GM21529 (cell line): ENCODE measurements around the gene REPS2.

Experiments
- ATAC-seq: cut with Tn5 transposase; IDR thresholded peaks from one replicate; pipeline ENCODE4 v1.9.1; 2021; ENCODE audit not compliant: unreplicated experiment

REPS2 gene

DNA sequence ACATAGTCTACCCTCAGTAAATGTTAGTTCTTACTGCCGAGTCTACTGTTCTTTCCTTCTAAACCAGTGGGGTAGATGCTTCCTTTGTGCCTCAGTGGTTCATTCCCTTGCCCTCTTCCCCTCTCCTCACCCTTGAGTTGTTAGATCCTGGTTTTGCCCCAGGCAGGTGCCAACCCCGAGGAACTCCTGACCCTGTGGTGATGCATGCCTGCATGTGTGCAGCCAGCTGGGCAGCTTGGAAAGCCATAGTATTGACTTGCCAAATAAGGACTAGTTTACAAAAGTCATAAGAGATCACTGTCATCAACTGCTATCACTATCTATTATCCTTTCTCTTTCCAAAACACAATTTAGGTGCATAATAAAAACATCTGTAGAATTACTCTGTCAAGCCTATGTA, 50.9 kb downstream of the REPS2 start:
- ATAC-seq: no peak

DNA sequence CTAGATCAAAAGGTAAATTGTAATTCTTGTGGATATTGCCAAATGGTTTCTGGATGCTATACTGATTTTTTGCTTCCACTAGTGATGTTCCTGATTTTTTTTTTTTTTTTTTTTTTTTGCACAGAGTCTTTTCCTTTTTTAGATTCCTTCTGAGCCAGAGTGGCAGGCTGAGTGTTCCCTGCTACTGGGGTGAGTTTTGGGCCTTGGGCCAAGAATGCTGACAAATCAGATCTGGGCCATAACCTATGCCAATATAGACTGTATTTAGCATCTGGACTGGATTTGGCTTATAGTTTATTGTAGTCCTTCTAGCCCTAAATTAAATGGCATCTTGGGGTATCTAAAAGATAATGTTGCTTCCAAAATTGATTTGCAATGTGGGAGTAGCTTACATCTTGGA, 52.8 kb downstream of the REPS2 start:
- no peak for ATAC-seq

DNA sequence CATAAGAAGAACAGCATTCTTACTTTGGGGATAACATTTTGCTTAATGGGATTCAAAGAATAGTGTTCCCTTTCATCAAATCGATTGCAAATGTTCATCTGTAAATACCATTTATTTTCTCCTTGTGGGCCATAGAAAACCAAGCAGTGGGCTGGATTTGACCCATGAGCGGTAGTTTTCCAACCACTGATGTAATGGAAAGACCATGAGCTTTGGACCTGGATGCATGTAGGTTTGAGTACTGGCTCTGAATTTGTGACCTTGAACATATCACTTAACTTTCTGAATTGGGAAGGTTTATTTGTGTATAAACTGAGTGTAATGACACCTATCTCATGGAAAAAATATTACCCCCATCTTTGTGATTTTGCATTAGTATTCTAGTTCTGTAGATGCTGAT, 54.3 kb downstream of the REPS2 start:
- no peak for ATAC-seq

DNA sequence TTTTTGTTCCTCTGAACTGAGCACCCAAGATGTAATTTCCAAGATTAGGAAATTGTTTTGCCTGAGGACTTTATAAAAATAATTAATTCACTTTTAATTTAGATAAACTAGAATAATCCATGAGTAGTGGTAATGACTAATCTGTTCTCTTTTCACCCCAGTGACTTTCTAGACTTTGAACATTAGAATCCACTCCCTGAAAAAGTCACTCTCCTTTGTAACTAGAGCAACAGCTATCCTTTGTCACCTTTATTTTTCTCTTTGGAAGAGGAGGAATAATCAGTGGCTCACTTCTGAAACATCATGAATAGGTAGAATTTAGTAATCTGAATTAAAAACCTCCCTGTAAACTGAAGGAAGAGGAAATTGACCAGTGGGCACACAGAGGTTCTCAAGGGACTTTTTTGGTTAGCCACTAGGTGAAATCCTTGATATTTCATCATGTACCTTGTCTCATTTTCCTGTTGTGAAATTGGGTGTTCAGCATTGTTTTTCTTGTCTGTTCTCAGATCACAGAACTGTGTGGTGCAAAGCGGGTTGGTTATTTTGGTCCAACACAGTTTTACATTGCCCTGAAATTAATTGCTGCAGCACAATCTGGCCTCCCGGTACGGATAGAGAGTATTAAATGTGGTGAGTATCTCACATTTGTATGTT, 59.4 kb downstream of the REPS2 start:
- ATAC-seq: no peak

DNA sequence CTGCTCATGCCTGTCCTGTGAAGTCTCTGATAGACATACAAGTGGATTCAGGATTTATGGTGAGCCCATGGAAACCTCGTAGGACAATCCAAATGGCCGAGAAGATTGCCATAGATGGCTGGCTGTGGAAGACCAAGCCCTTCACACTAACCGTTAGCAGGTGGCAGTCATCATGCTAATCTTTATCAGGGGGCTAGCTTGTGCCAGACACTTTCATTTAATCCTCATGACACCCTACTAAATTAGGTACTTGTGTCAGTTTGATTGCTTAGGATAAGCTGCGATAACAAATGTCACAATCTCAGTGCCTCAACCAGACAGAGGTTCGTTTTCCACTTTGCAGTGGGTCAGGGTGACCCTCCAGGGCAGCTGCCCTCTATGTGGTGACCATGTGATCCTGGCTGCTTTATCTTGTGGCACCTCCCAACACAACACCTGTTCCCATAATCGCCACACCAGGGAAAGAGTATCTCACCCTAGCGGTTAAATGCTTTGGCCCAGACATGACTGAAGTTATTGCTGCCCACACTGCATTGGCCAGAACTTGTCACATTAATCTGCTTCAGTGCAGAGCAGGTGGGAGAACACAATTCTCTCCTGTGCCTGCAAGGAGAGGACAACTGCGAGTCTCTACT, 60.8 kb downstream of the REPS2 start:
- ATAC-seq: no peak

DNA sequence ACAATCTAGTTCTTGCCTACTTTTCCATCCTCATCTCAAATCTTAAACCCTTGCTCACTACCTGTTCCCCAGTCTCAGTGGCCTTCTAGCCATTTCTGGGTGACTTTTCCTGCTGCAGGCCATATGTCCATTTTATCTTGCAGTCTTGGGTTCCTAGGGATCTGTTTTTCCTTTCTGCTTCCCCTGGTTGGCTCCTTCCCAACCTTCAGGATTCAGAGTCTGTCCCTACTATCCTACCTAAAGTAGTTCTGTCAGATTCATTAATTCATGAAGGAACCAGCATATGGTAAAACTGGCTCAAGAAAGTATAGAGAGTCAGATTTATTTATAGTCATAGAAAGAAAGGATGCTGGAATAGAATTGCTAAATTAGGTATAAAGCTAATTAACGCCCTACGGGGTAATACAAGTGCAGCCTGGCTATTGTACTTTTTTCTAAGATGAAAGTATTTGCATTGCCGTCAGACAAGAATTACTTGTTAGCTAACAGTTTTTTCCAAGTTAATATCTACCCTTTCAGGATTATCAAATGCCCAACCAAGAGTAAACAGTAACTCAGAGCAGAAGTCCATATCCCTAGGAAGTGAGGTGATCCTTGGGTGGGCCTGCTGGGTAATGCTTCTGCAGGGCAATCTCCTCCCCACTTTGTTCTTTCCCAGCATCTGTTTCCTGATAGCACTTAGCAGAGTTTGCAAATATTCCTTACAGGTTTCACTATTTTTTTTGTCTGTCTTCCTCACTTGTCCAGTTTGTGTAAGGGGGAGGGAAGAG, 63.6 kb downstream of the REPS2 start:
- ATAC-seq: no peak

DNA sequence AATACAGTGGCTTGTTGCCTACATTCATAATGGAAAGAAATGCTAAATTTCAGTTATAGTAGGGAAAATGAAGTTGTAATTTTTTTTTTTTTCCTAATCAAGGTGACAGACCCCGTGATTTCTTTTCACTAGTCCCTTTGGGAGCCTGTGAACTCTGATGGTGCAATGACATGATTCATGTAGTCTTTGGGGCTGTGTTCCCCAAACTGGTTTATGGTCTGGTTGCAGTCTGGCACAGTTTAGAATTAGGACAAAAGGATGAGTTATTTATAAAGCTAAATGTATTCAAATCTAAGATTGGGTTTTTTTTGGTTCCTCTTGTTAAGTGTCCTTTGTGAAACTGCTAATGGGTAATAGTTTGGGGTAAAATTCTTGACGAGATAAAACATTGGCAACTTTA, 66.0 kb downstream of the REPS2 start:
- ATAC-seq: no peak

DNA sequence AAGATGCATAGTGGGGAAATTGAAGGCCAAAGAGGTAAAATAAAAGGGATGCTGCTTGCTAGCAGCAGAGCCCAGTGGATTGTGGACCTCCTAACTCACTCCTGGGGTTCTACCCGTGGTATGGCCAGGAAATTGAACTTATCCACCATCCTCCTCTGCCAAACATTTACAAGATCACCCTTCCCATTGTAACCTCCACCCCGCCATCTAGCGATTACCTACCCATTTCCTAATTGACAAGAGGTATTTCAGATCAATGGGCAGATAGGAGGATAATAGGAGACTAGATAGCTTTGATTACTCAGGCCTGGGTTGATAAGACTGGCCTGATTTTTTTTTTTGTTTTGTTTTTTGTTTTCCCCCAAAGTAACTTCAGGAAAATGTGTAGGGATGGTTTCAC, 67.8 kb downstream of the REPS2 start:
- no peak for ATAC-seq

DNA sequence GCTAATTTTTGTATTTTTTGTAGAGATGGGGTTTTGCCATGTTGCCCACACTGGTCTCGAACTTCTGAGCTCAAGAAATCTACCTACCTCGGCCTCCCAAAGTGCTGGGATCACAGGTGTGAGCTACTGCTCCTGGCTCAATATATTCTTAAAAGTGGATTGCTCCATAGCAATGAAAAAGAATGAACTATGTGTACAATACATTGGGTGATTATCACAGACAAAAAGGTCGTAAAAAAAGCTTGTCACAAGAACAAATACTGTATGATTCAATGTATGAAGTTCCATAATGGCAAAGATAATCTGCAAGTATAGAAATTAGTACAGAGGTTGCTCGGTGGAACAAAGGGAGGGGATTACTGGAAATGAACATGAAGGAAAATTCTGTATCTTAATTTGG, 70.7 kb downstream of the REPS2 start:
- ATAC-seq: no peak

DNA sequence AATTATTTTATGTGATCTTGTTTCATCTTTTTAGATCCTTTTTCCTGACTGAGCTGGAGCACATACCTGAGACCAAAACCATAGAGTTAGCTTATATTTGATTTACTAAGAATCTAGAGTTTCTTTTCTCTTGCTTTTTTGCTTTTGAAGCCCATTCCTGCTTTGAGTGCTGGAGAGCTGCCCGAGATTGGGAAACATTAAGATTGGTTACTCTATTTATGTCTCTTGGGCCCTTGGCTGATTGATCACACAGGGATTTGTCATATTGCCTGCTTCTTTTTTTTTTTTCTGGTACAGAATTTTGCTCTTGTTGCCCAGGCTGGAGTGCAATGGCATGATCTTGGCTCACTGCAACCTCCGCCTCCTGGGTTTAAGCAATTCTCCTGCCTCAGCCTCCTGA, 73.9 kb downstream of the REPS2 start:
- no peak for ATAC-seq

DNA sequence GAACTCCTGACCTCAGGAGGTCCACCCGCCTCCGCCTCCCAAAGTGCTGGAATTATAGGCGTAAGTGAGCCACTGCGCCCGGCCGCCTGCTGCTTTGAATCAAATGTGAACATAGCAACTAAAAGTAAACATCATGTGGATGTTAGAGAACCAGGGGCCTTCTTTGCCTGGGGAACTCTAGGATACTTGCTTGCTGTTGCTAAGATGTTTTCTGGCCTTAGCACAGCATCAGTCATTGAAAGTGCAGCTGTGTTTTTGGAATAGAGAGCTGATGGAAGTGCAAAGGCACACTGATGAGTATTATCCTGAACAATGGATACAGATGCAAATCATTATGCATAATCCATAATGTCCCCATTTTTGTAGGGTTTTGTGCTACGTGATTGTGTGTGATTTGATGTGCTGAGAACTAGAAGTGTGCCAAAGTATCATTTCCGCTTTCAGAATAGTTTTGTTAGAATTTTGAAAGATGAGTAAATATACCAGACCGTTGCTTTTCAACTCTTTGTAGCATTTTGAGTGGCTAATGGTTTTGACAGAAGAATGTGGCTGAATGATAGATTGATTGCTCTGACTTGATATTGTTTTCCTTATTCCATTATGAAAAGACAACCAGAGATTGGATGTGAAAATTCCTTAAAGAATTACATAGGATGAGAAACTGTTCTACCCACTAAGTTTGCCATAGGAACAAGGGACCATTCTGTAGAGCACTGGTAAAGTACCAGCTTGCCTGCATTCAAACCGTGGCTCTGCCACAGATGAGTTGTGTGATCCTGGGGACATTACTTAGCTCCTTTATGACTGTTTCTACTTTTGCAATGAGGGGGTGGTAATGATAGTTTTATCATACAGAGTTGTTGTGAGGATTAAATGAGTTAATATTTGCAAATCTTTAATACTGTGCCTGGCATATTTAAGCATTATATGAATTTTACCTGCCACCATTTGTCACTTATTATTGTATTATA, 74.7 kb downstream of the REPS2 start:
- no peak for ATAC-seq

DNA sequence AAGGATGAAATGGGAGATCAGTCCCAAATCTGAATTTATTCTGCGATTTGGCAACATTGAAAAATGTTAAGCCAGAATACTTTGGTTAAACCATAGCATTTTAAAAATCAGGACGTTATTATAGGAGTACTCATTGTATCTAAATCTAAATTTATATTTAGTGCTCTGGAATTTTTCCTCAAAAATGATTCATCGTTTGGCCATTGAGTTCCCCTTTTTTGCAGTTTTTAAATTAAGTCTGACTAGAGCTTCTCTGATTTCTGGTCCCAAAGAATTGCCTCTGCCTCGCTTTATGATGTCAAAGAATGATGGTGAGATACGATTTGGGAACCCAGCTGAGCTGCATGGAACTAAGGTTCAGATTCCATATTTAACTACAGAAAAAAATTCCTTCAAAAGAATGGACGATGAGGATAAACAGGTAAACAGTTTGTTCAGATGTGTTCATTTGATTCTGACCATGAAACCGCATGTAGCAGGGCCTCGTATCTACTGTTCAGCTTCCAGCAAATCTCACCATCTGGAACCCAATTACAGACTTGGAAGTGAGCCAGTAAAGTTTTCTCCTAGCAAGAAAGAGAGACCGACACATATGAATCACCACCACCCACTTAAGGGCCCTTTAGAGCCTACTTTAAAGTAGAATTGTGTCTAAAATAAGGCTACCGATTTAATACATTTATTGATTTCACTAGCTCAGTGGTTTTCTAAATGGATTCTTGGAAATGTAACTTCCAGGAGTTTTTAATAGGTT, 75.6 kb downstream of the REPS2 start:
- no peak for ATAC-seq

DNA sequence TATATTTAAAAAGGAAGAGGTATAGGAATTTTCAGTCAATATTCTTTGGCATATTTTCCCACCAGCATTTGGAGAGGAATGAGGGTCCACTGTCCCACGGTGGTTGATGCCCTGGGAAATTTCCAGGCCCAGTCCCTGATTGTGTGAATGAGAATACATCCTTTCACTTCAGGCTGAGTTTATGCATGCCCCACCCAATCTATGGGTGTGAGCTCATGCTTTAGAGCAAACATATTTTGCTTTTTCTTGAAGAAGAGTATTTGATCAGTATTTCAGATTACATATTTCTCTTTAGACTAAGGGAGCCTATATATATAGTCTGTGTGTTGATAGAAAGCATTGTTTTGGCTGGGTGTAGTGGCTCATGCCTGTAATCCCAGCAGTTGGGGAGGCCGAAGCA, 77.2 kb downstream of the REPS2 start:
- no peak for ATAC-seq

DNA sequence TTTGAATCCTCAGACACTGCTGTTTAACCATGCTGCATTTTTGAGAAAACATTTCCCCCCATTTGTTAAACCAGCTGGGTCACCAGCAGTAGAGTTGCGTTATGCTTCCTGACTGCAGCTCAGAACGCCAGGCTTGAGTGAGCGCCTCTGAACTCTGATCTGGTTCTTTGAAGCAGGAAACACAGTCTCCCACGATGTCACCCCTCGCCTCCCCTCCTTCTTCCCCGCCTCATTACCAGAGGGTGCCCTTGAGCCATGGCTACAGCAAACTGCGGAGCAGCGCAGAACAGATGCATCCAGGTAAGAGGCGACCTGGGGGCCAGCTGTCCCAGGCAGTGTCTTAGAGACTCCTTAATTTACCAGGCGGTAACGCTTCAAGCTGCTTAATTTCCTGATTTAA, 78.4 kb downstream of the REPS2 start:
- no peak for ATAC-seq

DNA sequence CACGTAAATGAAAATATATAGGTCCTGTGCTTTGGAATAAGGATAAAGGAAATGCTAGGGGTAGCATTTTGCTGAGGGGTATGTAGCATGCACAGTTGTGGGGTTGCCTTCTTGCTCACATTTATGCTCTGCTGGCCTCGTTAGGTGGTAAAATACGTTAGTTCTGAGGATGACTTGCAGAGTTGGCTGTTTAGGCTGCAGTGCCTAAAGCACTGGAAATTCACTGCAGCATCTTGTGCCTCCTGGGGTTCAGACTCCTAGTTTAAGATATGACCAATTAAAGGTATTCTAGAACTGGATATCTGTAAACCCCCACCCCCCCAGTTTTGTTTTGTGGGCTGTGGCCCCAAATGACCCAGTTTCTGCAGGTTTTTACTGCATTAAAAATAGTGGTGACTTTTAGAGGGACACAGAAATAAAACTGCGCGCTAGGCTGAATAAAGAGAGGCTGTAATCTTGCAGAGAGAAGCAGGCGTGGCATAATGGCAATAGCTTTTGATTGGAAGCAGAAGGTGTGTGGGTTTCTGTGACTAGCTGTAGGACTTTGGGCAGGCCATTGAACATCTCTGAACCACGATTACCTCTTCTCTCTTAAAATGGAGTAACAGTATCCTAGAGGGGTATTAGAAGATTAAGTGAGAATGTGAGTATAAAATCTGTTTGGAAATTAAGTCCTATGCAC, 79.3 kb downstream of the REPS2 start:
- ATAC-seq: no peak

DNA sequence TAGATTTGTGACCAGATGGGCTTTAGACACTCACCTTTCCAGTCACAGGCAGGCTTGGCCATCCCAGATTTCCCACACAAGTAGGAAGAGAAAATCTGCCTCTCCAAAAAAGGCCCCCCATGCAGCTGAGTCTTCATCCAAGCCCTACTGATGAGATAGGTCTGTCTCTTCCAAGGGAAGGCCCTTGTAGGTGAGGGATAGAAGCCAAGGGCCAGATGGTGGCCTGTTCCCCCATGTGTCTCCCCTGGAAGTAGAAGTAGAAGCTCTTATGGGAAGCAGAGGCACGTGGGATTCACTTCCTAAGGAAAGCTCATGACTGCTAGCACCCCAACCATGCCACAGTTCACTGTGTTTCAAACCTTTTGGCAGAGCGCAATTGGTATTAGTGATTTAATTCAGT, 81.5 kb downstream of the REPS2 start:
- no peak for ATAC-seq

DNA sequence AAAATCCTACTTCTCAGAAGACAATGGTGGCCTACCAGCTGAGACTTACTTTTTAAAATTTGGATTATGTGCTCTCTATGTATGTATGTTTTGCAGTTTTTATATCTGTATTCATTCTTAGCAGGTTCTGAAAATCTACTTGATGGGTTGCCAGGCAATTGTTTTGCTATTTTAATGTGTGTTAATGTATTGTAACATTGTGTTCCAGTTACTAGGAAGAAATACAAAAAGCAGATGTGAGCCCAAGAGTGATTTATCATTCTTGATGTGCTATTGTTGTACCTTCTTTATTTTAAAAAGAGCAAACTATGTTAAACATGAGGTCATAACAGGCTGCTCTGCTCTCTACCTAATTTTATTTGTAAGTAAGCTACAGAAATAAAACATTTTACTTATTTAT, 81.9 kb downstream of the REPS2 start:
- no peak for ATAC-seq

DNA sequence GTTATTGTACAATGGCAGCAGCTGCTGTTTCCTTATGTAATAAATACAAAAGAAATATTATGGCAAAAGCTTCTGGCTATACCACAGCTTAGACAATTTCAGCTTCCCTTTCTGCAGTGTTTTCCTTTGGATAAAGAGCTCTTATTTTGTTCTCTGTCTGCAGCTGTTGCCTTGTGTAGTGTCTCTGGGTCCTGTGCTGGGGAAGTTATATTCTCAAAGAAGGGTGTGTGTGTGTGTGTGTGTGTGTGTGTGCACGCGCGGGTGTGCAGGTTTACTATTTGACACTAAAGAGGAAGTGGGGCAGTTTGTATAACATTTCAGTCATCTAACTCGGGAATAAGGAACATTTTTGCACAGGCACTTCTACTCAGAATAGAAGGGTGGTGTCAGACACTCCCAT, 83.6 kb downstream of the REPS2 start:
- ATAC-seq: no peak

DNA sequence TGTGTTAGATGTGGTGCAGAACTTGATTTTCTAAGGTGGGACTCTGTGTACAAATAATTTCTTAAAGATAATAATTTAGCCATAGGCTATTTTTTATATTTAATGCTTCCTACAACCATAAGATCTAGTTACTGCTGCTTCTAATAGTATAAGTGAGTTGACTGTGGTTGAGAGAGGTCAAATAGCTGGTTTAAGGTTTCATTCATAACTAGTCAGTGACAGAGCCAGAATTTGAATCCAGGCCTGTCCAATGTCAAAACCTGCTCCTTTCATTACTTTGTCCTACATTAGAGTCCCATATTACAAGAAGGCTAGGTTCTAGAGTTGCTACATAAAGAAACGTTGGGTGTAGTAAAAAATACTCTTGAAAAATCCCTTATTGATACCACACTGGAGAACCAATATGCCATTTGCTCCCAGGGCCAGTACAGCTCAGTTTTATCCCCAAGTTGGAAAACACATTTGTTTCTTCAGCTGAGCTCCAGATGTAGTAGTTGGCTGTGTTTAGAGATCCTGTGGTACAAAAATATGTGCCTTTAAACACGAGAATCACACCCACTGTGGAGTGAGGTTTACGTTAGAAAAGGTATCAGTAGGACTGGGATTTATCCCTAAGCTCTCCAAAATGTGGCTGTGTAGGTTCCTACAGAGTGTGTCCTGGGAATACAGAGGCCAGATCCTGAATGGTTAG, 84.3 kb downstream of the REPS2 start:
- ATAC-seq: no peak
